Astrocyte of the spinal cord (primary cell): ENCODE measurements around the gene CNPY2.
"Not testable (repeated sequence)": the region's sequence is repeated elsewhere in the genome, so short reads cannot be mapped to it uniquely, and the experiment has no call there.

ENCODE experiments used
- DNase-seq: peaks from one replicate; pipeline ENCODE4 v3.0.0; 2011; ENCODE audit warnings: low read depth, low spot score
- H3K4me3 ChIP-seq: 2 replicates; pipeline ENCODE4 v1.5.1; 2011; ENCODE audit warnings: low read depth, mild to moderate bottlenecking, low read length, moderate library complexity
- in situ Hi-C: cut with HindIII; loops from 2 replicates; pipeline ENCODE4 v1.10.0; 2017; ENCODE audit warnings: low sequenced_read_pairs
- TF ChIP-seq, protein P1 (sequence below): IDR thresholded peaks from 2 replicates; pipeline ENCODE4 v1.5.1; 2012; ENCODE audit warnings: low read depth, mild to moderate bottlenecking, low read length, inconsistent platforms

Gene CNPY2

DNA sequence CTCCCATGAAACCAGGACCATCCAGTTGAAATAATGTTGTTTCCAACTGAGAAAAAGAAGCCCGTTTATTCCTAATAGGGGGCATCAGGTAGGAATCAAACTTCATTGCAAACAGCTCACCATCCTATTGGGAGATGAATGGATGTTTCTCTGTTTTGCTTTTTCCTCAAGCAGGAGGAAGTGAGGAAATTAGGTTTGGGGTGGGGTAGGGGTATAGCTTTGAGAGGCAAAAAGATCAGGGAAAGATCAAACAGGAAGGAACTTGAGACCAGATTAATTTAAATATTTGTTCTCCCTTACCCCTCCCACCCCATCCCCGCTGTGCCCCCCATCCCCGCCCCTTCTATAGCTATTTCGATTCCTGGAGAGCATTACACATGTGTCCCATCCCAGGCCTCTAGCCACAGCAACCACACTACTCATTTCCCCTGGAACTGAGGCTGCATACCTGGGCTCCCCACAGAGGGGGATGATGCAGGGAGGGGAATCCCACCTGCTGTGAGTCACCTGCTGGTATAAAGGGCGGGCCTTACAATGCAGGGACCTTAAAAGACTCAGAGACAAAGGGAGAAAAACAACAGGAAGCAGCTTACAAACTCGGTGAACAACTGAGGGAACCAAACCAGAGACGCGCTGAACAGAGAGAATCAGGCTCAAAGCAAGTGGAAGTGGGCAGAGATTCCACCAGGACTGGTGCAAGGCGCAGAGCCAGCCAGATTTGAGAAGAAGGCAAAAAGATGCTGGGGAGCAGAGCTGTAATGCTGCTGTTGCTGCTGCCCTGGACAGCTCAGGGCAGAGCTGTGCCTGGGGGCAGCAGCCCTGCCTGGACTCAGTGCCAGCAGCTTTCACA is 22.7 kb upstream of the CNPY2 start, which contains the start of gene IL23A:
Gene IL23A (plus strand): TSS at position 577 of the 850 bp plus-strand sequence. CDS start 161 bp downstream, at position 738.
- in situ Hi-C loops: no loop called here
- TF ChIP-seq, protein P1, sequence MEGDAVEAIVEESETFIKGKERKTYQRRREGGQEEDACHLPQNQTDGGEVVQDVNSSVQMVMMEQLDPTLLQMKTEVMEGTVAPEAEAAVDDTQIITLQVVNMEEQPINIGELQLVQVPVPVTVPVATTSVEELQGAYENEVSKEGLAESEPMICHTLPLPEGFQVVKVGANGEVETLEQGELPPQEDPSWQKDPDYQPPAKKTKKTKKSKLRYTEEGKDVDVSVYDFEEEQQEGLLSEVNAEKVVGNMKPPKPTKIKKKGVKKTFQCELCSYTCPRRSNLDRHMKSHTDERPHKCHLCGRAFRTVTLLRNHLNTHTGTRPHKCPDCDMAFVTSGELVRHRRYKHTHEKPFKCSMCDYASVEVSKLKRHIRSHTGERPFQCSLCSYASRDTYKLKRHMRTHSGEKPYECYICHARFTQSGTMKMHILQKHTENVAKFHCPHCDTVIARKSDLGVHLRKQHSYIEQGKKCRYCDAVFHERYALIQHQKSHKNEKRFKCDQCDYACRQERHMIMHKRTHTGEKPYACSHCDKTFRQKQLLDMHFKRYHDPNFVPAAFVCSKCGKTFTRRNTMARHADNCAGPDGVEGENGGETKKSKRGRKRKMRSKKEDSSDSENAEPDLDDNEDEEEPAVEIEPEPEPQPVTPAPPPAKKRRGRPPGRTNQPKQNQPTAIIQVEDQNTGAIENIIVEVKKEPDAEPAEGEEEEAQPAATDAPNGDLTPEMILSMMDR: no peak
- H3K4me3 ChIP-seq: no peak within 1 kb of the TSS
- peak; percentile 45 for DNase-seq

DNA sequence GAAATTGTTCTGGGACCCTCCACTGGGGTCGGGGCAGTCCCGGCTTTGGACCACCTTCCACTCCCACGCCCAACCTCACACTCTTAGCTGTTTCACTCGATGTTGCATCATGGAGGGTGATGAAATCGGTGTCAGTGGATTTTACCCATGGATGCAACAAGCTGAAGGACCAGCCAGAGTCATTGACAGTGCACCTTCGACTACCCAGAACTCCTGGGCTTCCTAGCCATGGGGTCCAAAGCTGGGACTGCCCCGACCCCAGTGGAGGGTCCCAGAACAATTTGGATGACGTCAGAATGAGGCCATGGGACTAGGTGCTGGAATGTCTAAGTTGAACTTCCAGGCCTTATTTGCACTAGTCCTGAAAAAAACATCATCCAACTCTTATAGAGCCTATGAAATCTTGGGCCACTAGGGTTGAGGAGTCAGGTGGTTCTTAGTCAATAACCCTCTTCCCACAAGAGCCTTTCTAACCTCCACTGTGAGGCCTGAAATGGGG is 22.0 kb upstream of the CNPY2 start:
- TF ChIP-seq, protein P1: no peak
- in situ Hi-C loops: no loop called here
- H3K4me3 ChIP-seq: no peak overlapping the region
- no peak for DNase-seq

DNA sequence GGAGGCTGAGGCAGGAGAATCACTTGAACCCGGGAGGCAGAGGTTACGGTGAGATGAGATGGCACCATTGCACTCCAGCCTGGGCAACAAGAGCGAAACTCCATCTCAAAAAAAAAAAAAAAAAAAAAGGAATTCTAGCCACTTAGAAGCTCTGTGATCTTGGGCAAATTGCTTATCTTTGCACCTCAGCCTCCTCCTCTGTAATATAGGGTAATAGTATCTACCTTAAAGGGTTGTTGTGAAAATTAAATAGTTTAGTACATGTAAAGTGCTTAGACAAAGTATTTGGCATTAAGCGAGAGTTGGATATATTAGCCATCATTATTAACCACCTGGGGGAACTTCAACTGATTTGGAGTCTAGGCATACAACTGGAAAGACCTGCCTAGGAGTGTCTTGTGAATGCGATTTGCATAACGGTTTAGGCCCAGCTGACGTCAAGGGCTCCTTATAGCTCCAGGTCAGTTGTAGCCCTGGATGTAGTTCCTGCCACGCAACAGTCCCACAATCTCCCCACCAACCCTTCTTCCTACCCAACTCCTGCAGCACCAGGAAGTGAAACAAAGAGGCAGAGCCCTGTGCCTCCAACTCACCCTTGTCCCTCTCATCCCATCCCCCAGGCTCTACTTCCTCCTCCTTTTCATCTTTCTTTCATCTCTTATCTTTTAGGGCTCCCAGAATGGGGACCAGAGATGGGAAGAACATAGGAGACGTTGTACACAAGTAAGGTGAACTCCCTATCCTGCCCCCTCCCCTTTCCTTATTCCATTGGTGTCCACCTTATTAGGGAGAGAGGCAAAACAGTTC is 20.8 kb upstream of the CNPY2 start:
- no peak for DNase-seq

DNA sequence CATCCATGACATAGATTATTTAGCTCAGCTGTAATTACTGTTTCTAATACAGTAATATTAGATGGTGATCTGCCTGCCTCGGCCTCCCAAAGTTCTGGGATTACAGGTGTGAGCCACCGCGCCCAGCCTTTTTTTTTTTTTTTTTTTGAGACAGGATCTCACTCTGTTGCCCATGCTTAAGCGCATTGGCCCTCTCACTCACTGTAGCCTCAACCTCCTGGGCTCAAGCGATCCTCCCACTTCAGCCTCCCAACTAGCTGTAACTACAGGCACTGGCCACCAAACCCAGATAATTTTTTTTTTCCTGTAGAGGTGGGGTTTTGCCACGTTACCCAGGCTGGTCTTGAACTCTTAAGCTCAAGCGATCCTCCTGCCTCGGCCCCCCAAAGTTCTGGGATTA is 19.7 kb upstream of the CNPY2 start:
- in situ Hi-C loops, DNase-seq, H3K4me3 ChIP-seq: not testable (repeated sequence)

More for the DNA sequence above, 20.8 kb upstream of the CNPY2 start:
- in situ Hi-C loops: no loop called here
- TF ChIP-seq, protein P1: no peak
- no peak overlapping the region for H3K4me3 ChIP-seq

DNA sequence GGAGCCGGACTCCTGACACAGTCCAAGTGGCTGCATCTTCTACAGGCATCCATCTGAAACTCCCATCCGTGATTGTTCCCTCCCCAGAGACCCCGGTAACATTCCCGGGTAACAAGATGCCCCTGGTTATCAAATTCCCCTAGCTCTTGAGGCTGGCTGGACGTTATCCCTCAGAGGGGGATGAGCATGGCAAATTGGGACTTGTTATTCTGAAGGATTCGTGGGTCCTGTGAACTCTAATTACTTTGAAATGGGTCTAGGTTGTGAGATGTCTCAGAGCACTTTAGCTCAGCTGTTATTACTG is 18.7 kb upstream of the CNPY2 start:
- peak overlapping the region; percentile 73 for H3K4me3 ChIP-seq
- TF ChIP-seq, protein P1: no peak
- in situ Hi-C loops: no loop called here
- no peak for DNase-seq

DNA sequence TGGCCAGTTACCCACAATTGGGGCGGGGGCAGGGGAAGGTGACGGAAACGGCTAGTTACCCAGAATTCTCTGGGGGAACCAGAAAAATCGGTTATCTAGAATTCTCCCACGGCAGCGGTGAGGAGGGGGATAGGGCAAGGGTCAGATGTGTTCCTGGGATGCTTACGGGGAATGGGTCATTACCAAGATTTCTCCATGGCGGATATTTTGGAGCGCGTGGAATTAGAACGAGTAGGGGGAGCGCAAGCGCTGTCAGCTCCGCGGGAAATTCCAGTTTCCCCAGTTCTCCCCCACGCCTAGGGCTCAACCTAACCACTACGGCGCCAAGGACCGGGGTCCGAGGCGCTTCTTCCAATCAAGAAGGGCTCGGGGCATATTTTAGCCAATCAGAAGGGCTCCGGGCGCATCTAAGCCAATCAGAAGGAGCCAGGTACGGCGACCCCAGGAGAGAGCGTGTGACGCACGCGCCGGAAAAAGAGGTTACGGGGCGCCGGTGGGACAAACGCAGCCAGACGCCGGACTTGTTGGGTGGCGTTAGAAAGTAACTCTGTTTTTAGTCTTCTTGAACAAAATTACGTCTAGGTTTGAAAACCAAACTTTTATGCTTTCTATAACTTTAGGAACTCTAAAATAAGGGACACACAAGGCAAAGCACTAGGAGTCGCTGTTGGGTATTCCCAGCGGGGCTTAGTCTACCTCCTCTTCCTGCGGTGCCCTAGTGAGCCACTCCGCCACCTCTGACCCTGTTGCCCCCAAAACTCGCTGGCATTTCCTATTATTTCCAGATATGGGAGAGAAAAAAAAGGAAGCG is 18.1 kb upstream of the CNPY2 start, which contains the start of gene PAN2:
Gene PAN2 (minus strand): TSS at position 322 of the 811 bp plus-strand sequence. CDS start 906 bp downstream, outside the sequence.
- H3K4me3 ChIP-seq: peak within 1 kb of the TSS; percentile 73
- TF ChIP-seq, protein P1: peak; percentile 74
- DNase-seq: peak; percentile 99
- in situ Hi-C loops: no loop called here
